HG02763 (cell line): Measurements from ENCODE around the gene LAMA4.

Source experiments
- ATAC-seq: cut with Tn5 transposase; IDR thresholded peaks from one replicate; pipeline ENCODE4 v1.9.1; 2021; ENCODE audit warnings: mild to moderate bottlenecking, moderate library complexity; ENCODE audit not compliant: unreplicated experiment

The LAMA4 gene

GRCh38 chr6:112253841-112254816, at the start of gene LAMA4:
LAMA4 (minus strand) TSS chr6:112254567; CDS start chr6:112254150, 417 bp downstream.
- no peak for ATAC-seq

GRCh38 chr6:112302142-112302705, 47.9 kb upstream of the LAMA4 start:
- ATAC-seq, result no peak

- ATAC-seq, result no peak
Measured at GRCh38 chr6:112300896-112301295, 46.5 kb upstream of the LAMA4 start.

GRCh38 chr6:112298816-112299281, 44.5 kb upstream of the LAMA4 start:
- no peak for ATAC-seq

- no peak for ATAC-seq
Measured at GRCh38 chr6:112298021-112298745, 43.8 kb upstream of the LAMA4 start.

GRCh38 chr6:112296694-112297093, 42.3 kb upstream of the LAMA4 start:
- no peak for ATAC-seq

GRCh38 chr6:112296122-112296521, 41.8 kb upstream of the LAMA4 start:
- ATAC-seq, result peak; percentile 74

GRCh38 chr6:112291161-112291762, 36.9 kb upstream of the LAMA4 start:
- no peak for ATAC-seq

- ATAC-seq, result no peak
Measured at GRCh38 chr6:112289038-112289566, 34.7 kb upstream of the LAMA4 start.

GRCh38 chr6:112288475-112288874, 34.1 kb upstream of the LAMA4 start:
- ATAC-seq, result no peak

GRCh38 chr6:112287577-112288225, 33.3 kb upstream of the LAMA4 start:
- no peak for ATAC-seq

GRCh38 chr6:112286500-112287144, 32.3 kb upstream of the LAMA4 start:
- no peak for ATAC-seq

GRCh38 chr6:112286010-112286409, 31.6 kb upstream of the LAMA4 start:
- peak; percentile 77 for ATAC-seq

- no peak for ATAC-seq
Measured at GRCh38 chr6:112284603-112285002, 30.2 kb upstream of the LAMA4 start.

GRCh38 chr6:112283621-112284020, 29.3 kb upstream of the LAMA4 start:
- ATAC-seq, result no peak

GRCh38 chr6:112281821-112282615, 27.7 kb upstream of the LAMA4 start:
- ATAC-seq, result no peak

- no peak for ATAC-seq
Measured at GRCh38 chr6:112279031-112279935, 24.9 kb upstream of the LAMA4 start.

GRCh38 chr6:112275365-112275764, 21.0 kb upstream of the LAMA4 start:
- no peak for ATAC-seq
